Omental fat pad (tissue), 4 donors: ENCODE data around the gene SLC2A13. TPM values are rescaled to one million over a fixed set of nuclear protein-coding genes. Genes with fewer than 3 reads are reported as not detected.

Source experiments
- ATAC-seq: fragments of 150-250 bp; one replicate; pipeline ENCODE4 v1.9.1; 2016; ENCODE audit warnings: mild to moderate bottlenecking, moderate library complexity; ENCODE audit not compliant: low FRiP score
- DNase-seq: peaks from one replicate; pipeline ENCODE4 v3.0.0-alpha.2; 2019; ENCODE audit warnings: low spot score
- total RNA-seq, 4 donors: library from RNA; depleted of rRNA; stranded (reverse); fragments of >200 nt; gene quantifications; one replicate each; pipeline ENCODE4 v1.1.0, GENCODE V29; 2016
- TF ChIP-seq, protein P1 (sequence below), 3 donors: fragments of 450-650 bp; IDR thresholded peaks; one replicate each; pipeline ENCODE4 v1.5.1; 2016 to 2017; ENCODE audit warnings: antibody characterized with exemption in 3 of 3, mild to moderate bottlenecking in 3 of 3, moderate library complexity in 2 of 3

SLC2A13 gene
- total RNA-seq, 4 donors from 2014 or later = 11.6 to 25.9 (median 15.6) TPM

DNA sequence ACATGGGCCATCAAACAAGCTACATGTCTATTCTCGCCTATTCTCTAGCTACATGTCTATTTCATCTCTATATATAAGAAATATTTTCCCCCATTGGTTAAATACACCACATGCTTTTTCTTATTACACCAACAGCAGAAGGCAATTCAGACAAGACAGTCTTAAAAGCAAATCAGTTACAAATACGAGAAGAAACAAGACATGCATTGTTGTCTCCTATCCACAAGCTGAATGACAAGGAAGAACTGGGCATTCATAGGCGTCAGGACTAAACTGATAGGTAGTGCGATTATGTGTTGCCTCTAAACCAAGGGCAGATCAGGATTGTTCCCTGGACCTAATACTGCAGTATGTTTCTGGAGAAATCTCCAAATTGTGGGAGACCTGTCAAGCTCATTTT is 19.4 kb downstream of the SLC2A13 start:
- DNase-seq = no peak
- TF ChIP-seq, protein P1, sequence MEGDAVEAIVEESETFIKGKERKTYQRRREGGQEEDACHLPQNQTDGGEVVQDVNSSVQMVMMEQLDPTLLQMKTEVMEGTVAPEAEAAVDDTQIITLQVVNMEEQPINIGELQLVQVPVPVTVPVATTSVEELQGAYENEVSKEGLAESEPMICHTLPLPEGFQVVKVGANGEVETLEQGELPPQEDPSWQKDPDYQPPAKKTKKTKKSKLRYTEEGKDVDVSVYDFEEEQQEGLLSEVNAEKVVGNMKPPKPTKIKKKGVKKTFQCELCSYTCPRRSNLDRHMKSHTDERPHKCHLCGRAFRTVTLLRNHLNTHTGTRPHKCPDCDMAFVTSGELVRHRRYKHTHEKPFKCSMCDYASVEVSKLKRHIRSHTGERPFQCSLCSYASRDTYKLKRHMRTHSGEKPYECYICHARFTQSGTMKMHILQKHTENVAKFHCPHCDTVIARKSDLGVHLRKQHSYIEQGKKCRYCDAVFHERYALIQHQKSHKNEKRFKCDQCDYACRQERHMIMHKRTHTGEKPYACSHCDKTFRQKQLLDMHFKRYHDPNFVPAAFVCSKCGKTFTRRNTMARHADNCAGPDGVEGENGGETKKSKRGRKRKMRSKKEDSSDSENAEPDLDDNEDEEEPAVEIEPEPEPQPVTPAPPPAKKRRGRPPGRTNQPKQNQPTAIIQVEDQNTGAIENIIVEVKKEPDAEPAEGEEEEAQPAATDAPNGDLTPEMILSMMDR (IDR thresholded peaks at IDR 0.05) = no peak
- no peak for ATAC-seq

DNA sequence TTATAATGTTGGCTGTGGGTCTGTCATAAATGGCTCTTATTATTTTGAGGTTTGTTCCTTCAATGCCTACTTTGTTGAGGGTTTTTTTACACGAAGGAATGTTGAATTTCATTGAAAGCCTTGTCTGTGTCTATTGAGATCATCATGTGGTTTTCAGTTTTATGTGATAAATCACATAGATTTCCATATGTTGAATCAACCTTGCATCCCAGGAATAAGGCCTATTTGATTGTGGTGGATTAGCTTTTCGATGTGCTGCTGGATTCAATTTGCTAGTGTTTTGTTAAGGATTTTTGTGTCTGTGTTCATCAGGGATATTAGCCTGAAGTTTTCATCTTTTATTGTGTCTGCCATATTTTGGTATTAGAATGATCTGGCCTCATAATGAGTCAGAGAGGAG is 27.6 kb downstream of the SLC2A13 start:
- TF ChIP-seq, protein P1 (IDR thresholded peaks at IDR 0.05) = no peak
- DNase-seq (no peak), ATAC-seq (no peak)

DNA sequence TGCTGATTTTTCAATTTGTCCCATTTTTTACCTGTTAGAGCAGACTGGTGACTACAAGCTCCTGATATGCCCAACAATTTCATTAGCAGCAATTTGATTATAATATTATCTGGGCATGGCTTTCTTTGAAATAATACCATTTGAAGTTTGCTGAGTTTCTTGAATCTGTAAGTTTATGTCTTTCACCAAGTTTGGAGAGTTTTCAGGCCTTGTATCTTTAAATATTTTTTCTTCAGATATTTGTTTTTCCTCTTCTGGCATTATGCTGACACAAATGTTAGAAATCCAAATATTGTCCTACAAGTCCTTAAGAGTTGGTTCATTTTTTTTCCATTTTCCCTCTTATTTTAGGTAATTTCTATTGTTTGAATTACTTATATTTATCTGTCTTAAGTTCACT is 30.4 kb downstream of the SLC2A13 start:
- TF ChIP-seq, protein P1 (IDR thresholded peaks at IDR 0.05) = no peak
- no peak for ATAC-seq
- DNase-seq = no peak

DNA sequence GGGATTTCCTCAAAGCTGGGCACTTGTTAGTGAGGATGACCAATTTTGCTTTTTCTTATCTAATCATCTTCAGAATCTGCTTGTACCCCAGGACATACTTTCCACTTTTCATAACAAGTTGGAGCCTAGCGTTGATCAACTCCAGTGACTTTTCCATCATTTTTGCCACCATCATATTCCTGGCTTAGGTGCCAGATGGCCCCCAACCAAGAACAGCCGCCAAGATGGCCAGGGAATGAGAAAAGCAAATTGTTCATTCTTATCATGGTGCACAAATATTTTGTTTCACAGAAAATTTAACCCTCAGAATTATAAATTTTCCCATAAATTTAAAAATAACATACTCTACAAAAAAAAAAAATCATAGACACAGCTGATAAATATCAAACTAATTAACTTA is 37.5 kb downstream of the SLC2A13 start:
- ATAC-seq (no peak), DNase-seq (no peak)
- TF ChIP-seq, protein P1 (IDR thresholded peaks at IDR 0.05) = no peak

DNA sequence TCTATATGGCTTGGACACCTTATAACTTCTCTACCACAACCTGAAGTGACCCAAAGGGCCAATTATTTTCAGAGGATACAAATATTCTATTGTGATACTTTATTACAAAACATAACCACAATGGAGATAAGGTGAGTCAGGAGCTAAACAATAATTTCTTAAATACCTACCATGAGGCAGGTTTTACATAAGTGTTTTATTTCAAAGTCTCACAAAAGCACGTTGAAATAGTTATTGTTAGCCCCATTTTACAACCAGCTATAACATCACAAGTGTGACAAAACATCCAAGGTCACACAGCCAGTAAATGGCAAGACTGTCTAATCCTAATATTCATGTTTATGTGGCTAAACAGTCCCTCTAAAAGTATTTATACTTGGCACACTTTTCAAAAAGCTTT is 40.2 kb downstream of the SLC2A13 start:
- TF ChIP-seq, protein P1 (IDR thresholded peaks at IDR 0.05) = no peak
- no peak for ATAC-seq
- DNase-seq = no peak

DNA sequence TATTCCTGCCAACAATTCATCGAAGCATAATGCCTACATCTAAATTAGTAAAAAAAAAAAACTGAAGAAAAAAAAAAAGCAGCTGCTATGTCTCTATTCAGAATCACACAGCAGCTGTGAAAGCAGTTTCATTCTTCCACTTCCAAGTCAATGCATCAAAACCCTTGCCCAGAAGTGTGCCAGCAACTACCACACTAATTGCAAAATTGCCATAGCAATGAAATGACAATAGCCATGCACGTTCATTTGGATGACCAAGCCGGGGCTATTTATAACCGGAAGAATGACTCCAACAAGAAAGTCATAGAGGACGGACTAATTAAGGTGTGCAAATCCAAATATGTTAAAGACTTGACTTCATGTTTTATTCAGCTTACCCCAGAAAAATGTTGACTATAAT is 42.5 kb downstream of the SLC2A13 start:
- TF ChIP-seq, protein P1 (IDR thresholded peaks at IDR 0.05) = no peak
- DNase-seq = no peak
- ATAC-seq = no peak

DNA sequence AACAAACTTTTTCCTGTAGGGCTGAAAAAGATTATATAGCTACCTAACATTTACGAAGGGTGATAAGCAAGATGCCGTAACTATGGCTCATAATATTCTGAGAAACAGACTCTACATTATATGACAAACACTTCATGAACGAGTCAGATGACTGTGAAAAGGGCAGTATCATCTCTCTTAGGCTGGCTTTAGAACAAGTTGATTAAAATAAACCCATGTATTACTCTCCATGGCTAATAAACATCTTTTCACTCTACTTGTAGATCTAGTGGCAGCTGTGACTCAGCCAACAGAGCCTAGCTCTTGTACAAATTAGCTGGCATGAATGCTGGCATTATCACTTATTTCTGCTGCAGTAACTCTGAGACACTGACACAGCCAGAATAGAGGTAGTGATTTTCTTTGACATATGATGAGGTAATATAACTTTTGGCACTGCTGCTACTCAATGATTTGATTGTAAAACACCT is 47.1 kb downstream of the SLC2A13 start:
- no peak for DNase-seq
- TF ChIP-seq, protein P1 (IDR thresholded peaks at IDR 0.05) = no peak
- ATAC-seq = no peak
